GM19238 (cell line): ENCODE measurements around the gene PLXNA3.
"Not testable (repeated sequence)": the region's sequence is repeated elsewhere in the genome, so short reads cannot be mapped to it uniquely, and the experiment has no call there.

ENCODE experiments used
- DNase-seq: peaks from one replicate; pipeline ENCODE4 v3.0.0; 2011; ENCODE audit warnings: low spot score; ENCODE audit not compliant: insufficient read length

The PLXNA3 gene

GRCh38 chrX:154501423-154501822, 43.3 kb downstream of the PLXNA3 start:
- DNase-seq: not testable (repeated sequence)

- DNase-seq: no peak
Measured at GRCh38 chrX:154502098-154502497, 44.0 kb downstream of the PLXNA3 start.

DNA sequence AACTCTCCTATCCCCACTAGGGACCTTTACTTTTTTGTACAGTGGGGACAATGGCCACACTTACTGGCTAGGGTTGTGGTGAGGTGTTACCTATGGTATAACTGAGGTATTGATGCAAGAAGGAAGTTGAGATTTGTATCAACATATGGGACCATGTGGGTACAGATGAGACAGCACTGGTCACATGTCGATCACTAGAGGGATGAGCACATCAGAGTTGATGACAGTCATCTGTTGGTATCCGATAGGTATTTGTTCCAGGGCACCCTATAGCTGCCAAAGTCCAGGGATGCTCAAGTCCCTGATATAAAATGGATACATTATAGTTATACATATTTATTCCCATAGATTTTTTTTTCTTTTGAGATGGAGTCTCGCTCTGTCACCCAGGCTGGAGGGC, 44.9 kb downstream of the PLXNA3 start:
- no peak for DNase-seq

DNA sequence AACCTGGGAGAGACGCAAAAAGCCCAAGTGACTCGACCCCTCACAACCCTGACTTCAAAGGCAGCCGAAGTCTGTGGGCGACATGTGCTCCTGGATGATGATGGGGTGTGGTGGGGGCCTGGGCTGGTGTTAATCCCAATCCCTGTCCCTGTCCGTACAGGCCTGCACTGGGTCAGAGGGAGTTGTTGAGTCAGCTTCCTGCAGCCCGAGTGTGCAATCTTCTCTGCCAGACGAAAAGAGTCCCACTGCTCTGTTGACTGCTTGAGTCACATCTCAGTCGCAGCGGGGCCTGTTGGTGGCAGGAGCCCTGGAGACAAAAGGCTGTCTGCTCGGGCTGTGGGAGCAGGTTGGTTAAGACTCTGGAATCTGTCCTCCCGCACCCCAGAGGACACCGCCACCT, 47.7 kb downstream of the PLXNA3 start:
- no peak for DNase-seq

- no peak for DNase-seq
Measured at GRCh38 chrX:154506483-154507332, 48.6 kb downstream of the PLXNA3 start.

DNA sequence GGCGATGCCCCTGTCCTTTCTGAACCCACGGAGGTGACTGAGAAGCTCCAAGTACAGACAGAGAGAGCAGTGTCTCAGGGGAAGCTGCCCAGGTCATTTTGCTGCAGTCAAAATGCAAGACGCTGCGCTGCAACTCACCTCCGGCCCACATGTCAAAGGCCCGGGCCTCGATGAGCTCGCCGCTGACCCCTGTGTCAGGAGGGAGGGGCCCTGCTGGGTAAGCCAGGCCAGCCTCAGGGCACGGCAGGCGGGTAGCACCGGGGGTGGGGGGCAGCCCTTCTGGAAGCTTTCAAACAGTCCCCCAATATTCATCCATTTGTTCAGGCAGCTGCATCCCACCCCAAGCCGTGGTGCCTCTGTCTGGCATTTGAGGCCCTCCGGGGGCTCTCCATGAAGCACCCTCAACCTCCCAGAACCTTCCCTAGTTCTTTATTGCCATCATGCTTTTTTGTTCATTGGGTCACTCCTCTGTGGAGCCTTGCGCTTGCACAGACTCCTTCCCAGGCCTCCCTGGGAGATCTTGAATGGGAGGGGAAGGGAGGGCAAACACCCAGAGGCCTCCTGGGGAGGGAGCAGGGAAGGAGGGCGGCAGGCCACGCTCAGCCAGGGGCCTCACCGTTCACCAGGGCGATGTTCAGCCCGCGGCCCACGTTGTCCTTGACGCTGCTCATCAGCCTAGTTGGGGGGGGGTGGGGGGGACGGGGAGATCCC, 49.7 kb downstream of the PLXNA3 start:
- no peak for DNase-seq

DNA sequence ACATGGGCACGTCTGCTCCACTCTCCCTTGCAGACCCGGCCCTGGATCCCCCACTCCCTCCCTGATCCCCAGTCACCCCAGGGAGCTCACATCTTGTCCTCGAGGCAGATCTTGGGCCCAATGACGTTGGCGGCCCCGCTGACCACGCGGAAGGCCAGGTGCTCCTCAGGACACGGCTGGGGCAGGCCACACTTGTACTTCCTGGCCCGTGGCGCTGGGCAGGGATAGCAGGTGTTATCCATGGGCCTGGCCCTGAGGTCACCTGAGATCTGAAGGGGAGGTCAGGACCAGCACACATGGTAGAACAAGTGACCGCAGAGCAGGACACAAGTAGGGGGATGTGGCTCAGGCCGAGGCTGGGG, 50.3 kb downstream of the PLXNA3 start:
- no peak for DNase-seq

DNA sequence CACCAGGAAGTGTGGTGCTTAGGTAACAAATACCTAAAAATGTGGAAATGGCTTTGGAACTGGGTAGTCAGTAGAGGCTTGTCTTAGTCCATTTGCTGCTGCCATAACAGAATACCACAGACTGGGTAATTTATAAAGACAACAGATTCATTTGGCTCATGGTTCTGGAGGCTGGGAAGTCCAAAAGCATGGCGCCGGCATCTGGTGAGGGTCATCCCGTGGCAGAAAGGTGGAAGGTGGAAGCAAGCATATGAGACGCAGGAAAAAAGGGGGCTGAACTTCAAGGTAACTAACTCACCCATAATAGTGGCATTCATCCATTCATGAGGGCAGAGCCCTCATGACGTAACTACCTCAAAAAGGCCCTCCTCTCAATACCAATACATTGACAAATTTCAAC, 51.4 kb downstream of the PLXNA3 start:
- DNase-seq: no peak

DNA sequence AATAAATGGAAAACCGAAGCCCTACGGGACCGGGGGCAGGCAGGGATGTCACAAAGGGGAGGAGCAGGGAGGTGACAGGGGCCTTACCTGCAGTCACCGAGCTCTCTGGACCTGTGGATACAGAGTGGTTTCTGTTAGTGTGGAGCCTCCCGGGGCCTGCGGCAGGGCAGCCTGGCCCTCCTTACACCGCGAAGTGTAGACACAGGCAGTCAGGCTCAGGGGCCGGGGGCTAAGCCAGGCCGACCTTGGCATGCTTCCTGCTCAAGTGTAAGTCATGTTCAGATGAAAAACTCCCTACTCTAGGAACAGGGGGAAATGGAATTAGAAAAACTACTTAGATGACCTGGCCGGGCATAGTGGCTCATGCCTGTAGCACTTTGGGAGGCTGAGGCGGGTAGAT, 53.7 kb downstream of the PLXNA3 start:
- DNase-seq: no peak

GRCh38 chrX:154512879-154513553, 54.9 kb downstream of the PLXNA3 start:
- DNase-seq: no peak

GRCh38 chrX:154513716-154514115, 55.6 kb downstream of the PLXNA3 start:
- DNase-seq: no peak

DNA sequence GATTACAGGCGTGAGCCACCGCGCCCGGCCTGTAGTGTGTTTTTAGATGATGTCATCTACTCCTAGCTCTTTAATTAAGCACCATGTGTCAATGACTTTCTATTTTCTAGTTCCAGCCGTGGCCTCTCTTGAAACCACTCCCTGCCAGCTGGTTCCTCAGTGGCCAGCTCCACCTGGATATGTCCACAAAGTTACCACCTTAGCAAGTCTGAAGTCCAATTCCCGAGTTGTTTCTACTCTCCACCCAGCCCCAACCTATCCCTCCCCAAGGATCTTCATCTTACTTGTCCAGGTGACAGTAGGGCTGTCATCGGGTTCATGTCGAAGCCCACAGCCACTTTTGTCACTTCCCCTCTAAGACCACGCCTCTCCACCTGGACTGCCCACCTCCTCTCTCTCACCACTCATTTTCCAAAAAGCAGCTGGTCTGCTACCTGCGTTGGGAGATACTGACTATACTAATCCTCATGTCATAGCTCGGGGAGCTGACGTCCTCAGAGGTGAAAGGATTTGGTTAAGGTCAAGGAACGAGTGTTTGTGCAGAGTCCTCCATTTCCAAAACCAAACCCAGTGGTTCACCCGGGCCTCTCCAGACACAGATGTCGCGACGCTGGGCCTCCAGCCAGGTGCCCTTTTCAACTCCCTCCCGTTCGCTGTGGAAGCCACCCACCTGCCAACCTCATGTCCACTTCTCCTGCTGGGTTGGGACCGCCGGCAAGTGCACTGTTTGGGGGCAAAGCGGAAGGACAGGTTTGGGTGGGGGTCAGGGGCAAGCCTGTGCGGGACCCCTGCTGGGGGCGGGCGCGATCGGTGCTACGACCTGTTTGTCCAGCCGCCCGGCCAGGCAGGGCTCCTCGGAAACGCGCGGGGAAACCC, 57.2 kb downstream of the PLXNA3 start:
- DNase-seq: no peak

GRCh38 chrX:154515966-154516655, 58.0 kb downstream of the PLXNA3 start, which contains the start of gene FAM3A:
Gene FAM3A (minus strand): TSS chrX:154516232. CDS start chrX:154515772, 460 bp downstream.
- peak; percentile 70 for DNase-seq

- no peak for DNase-seq
Measured at GRCh38 chrX:154516656-154517100, 58.6 kb downstream of the PLXNA3 start.

GRCh38 chrX:154517101-154517781, 59.2 kb downstream of the PLXNA3 start:
- no peak for DNase-seq

- DNase-seq: no peak
Measured at GRCh38 chrX:154519389-154519788, 61.3 kb downstream of the PLXNA3 start.

GRCh38 chrX:154525606-154526490, 67.8 kb downstream of the PLXNA3 start:
- DNase-seq: no peak

DNA sequence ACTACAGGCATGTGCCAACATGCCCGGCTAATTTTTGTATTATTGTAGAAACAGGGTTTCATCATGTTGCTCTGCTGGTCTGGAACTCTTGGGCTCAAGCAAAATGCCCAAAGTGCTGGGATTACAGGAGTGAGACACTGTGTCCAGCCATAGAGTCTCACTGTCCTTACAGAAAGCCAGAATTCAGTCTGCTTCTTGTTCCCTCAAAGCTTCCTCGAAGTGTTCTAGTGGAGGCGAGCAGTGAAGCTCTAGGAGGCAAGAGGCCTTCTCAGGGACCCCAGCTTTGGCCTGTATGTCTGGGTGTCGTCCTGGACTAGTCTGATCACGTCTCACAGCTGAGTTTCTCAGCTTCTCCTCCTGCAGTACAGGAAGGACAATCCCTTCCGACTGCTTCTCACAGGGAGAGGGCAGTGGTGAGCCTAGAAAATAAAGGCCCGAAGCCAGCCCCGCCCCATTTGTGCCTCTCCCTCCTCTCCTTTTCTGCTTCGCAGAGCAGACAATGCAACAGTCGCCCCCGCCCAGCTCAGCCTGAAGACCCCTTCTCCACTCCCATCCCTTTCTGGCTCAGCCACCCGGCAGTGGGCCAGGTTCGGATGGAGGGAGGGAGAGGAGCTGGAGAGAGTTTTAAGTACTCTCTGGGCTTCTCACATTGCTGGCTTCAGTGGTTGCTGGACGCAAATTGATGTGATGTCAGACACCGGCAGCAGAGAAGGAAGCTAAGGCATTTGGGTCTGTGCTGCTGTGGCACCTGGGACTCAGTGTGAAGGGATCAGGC, 69.0 kb downstream of the PLXNA3 start:
- peak; percentile 47 for DNase-seq
